ENCODE results near the gene TTC7B. TPM values are rescaled to one million over a fixed set of nuclear protein-coding genes. Genes with fewer than 3 reads are reported as not detected.

The TTC7B gene
- total RNA-seq, 1 donor from 2014 or later: 46.6 TPM

DNA sequence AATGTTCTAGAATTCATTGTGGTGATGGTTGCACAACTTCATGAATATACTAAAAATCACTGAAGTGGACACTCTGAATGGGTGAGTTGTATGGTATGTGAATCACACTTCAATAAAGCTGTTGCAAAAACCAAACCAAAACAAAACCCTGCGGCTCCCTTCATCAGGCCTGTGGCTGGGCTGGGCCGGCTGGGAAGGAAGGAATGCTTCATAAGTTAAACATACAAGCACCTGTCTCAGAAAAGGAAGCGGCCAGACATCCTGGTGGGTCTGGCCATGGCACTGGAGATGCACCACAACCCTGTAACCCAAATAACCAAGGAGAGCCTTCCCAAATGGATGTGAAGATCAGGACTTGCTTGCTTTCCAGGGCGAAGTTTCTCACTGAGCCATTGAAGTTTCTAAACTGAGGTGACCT, 34.9 kb downstream of the TTC7B start:
- TF ChIP-seq, protein P1, sequence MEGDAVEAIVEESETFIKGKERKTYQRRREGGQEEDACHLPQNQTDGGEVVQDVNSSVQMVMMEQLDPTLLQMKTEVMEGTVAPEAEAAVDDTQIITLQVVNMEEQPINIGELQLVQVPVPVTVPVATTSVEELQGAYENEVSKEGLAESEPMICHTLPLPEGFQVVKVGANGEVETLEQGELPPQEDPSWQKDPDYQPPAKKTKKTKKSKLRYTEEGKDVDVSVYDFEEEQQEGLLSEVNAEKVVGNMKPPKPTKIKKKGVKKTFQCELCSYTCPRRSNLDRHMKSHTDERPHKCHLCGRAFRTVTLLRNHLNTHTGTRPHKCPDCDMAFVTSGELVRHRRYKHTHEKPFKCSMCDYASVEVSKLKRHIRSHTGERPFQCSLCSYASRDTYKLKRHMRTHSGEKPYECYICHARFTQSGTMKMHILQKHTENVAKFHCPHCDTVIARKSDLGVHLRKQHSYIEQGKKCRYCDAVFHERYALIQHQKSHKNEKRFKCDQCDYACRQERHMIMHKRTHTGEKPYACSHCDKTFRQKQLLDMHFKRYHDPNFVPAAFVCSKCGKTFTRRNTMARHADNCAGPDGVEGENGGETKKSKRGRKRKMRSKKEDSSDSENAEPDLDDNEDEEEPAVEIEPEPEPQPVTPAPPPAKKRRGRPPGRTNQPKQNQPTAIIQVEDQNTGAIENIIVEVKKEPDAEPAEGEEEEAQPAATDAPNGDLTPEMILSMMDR (IDR thresholded peaks at IDR 0.05; ENCODE audit: unreplicated experiment): no peak
- no peak overlapping the region for H3K4me3 Mint-ChIP-seq (ENCODE audit: low read depth)
- no peaks in the 10 kb centered on the region for H3K27me3 Mint-ChIP-seq
- H3K9me3 Mint-ChIP-seq (ENCODE audit: low read depth): no peaks in the 10 kb centered on the region
- H3K36me3 Mint-ChIP-seq (ENCODE audit: insufficient read depth): peaks cover 11% of the 10 kb centered on the region
- no peaks in the 10 kb centered on the region for H3K4me1 Mint-ChIP-seq (ENCODE audit: low read depth)
- no peak overlapping the region for H3K27ac Mint-ChIP-seq
- DNase-seq (ENCODE audit: low spot score, unreplicated experiment): no peak

DNA sequence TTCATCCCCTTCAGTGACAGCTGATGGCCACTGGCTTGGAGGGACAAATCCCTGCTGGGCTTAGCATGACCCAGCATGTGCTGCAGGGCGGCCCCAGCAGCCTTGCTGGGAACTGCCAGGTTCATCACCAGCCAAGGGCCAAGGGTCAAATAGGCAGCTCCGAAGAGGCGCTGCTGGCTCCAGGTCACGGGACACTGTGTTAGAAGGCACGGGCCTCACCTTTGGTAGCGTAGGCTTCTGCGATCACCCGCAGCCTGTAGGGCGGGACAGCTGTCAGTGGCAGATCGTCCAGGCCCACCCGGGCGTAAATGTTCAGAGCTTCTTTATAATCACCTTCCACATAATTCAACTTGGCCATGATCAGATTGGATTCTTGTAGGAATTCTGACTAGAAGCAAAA, 35.7 kb downstream of the TTC7B start:
- H3K36me3 Mint-ChIP-seq (ENCODE audit: insufficient read depth): peaks cover 13% of the 10 kb centered on the region
- H3K27ac Mint-ChIP-seq: no peak overlapping the region
- no peaks in the 10 kb centered on the region for H3K27me3 Mint-ChIP-seq
- H3K4me1 Mint-ChIP-seq (ENCODE audit: low read depth): no peaks in the 10 kb centered on the region
- DNase-seq (ENCODE audit: low spot score, unreplicated experiment): no peak
- TF ChIP-seq, protein P1 (IDR thresholded peaks at IDR 0.05; ENCODE audit: unreplicated experiment): no peak
- no peaks in the 10 kb centered on the region for H3K9me3 Mint-ChIP-seq (ENCODE audit: low read depth)
- no peak overlapping the region for H3K4me3 Mint-ChIP-seq (ENCODE audit: low read depth)

DNA sequence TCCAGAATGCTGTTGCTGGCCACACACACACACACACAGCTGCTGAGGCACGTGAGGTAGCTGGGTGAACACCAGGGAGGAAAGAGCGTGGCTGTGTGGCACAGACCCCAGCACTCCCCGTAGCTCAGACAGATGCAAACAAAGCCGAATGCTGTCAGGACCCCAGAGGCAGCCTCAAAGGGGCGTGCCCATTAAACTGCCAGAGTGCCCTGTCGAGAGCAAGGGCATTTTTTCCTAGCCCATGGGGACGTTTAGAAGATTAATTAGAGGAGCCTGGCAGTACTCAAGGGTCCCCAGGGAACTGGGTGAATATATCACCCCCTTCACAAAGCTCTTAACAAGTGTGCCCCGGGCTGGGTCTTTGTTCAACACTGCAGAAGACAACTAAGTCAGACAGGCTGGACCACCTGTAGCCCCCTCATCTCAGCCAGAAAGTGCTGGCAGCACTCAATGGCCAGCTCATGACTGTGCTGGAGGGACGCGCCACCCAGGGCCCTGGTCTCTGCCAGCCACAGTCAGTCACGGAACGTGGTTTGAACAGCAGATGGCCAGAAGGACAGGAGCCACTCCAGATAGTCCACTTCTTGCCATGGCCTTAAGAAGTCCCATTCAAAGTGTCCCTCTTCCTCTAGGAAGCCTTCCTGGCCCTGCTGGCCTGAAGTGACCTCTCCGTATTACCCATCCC, 37.5 kb downstream of the TTC7B start:
- Mint-ChIP-seq H3K27ac (no peak overlapping the region), H3K36me3 (ENCODE audit: insufficient read depth) (peaks cover 12% of the 10 kb centered on the region), H3K4me1 (ENCODE audit: low read depth) (no peaks in the 10 kb centered on the region), H3K4me3 (ENCODE audit: low read depth) (no peak overlapping the region), H3K9me3 (ENCODE audit: low read depth) (no peaks in the 10 kb centered on the region), H3K27me3 (no peaks in the 10 kb centered on the region)
- TF ChIP-seq, protein P1 (IDR thresholded peaks at IDR 0.05; ENCODE audit: unreplicated experiment): no peak
- no peak for DNase-seq (ENCODE audit: low spot score, unreplicated experiment)

GRCh38 chr14:90777830-90778485, 38.3 kb downstream of the TTC7B start:
- DNase-seq (ENCODE audit: low spot score, unreplicated experiment): no peak
- no peaks in the 10 kb centered on the region for H3K9me3 Mint-ChIP-seq (ENCODE audit: low read depth)
- H3K27ac Mint-ChIP-seq: no peak overlapping the region
- no peaks in the 10 kb centered on the region for H3K27me3 Mint-ChIP-seq
- H3K4me1 Mint-ChIP-seq (ENCODE audit: low read depth): no peaks in the 10 kb centered on the region
- H3K36me3 Mint-ChIP-seq (ENCODE audit: insufficient read depth): peaks cover 12% of the 10 kb centered on the region
- no peak overlapping the region for H3K4me3 Mint-ChIP-seq (ENCODE audit: low read depth)
- TF ChIP-seq, protein P1 (IDR thresholded peaks at IDR 0.05; ENCODE audit: unreplicated experiment): no peak

GRCh38 chr14:90777358-90777757, 38.9 kb downstream of the TTC7B start:
- Mint-ChIP-seq H3K27ac (no peak overlapping the region), H3K4me1 (ENCODE audit: low read depth) (no peaks in the 10 kb centered on the region), H3K9me3 (ENCODE audit: low read depth) (no peaks in the 10 kb centered on the region), H3K27me3 (no peaks in the 10 kb centered on the region), H3K36me3 (ENCODE audit: insufficient read depth) (peaks cover 12% of the 10 kb centered on the region), H3K4me3 (ENCODE audit: low read depth) (no peak overlapping the region)
- TF ChIP-seq, protein P1 (IDR thresholded peaks at IDR 0.05; ENCODE audit: unreplicated experiment): no peak
- no peak for DNase-seq (ENCODE audit: low spot score, unreplicated experiment)
